Panc1 (cell line): ENCODE measurements around the gene ZNF836. TPM values are rescaled to one million over a fixed set of nuclear protein-coding genes. Genes with fewer than 3 reads are reported as not detected.
"Not testable (repeated sequence)": the region's sequence is repeated elsewhere in the genome, so short reads cannot be mapped to it uniquely, and the experiment has no call there.

Experiments used
- ATAC-seq: fragments of 200-7000 bp; cut with Tn5 transposase; 2 replicates; pipeline ENCODE4 v1.9.1; 2020; ENCODE audit warnings: mild to moderate bottlenecking, moderate library complexity
- BruUV-seq: library from RNA; stranded (reverse); fragments of 400-500 nt; replicated peaks from 2 replicates; lab custom pipeline; 2021; lab: Mats Ljungman, UMichigan
- CTCF ChIA-PET: fragments of 300-600 bp; sonication (Branson Sonifier 250); formaldehyde crosslinking; loops from one replicate; lab custom pipeline; 2022; ENCODE audit warnings: antibody characterized with exemption; lab: Charles Lee
- POLR2A ChIA-PET: fragments of 300-600 bp; sonication (Branson Sonifier 250); formaldehyde crosslinking; loops from one replicate; lab custom pipeline; 2022; ENCODE audit warnings: antibody characterized with exemption; lab: Charles Lee
- DNase-seq: peaks from one replicate; pipeline ENCODE4 v3.0.0-alpha.2; 2010; ENCODE audit warnings: low read depth, low spot score
- H3K27ac ChIP-seq: 2 replicates; pipeline ENCODE4 v1.5.1; 2011; ENCODE audit warnings: mild to moderate bottlenecking, low read length, inconsistent platforms
- H3K27me3 ChIP-seq: fragments of 200-500 bp; sonication (Bioruptor generic); 2 replicates; pipeline ENCODE4 v1.6.0; 2014; ENCODE audit warnings: low read length, inconsistent platforms; ENCODE audit not compliant: control insufficient read depth, insufficient read depth
- H3K36me3 ChIP-seq: fragments of 200-500 bp; sonication (Bioruptor generic); 2 replicates; pipeline ENCODE4 v1.5.1; 2014; ENCODE audit warnings: inconsistent platforms, mild to moderate bottlenecking, low read length, moderate library complexity; ENCODE audit not compliant: control insufficient read depth, insufficient read depth
- H3K4me1 ChIP-seq: 2 replicates; pipeline ENCODE4 v1.5.1; 2011; ENCODE audit warnings: inconsistent platforms, mild to moderate bottlenecking, low read length, moderate library complexity; ENCODE audit not compliant: control insufficient read depth, insufficient read depth
- H3K4me3 ChIP-seq, 2 experiments: 2 replicates each; pipeline ENCODE4 v1.5.1; 2011 to 2012; ENCODE audit warnings: low read depth in 2 of 2, low read length in 2 of 2, mild to moderate bottlenecking in 2 of 2, inconsistent platforms in 1 of 2, moderate library complexity in 1 of 2
- H3K9me3 ChIP-seq: fragments of 200-500 bp; sonication (Bioruptor generic); 2 replicates; pipeline ENCODE4 v1.5.1; 2014; ENCODE audit warnings: low read depth, mild to moderate bottlenecking, inconsistent platforms, low read length, moderate library complexity; ENCODE audit not compliant: control insufficient read depth, insufficient read depth
- CTCF ChIP-seq: fragments of 450-650 bp; IDR thresholded peaks from 2 replicates; pipeline ENCODE4 v1.5.1; 2017; ENCODE audit warnings: mild to moderate bottlenecking
- POLR2AphosphoS5 ChIP-seq: IDR thresholded peaks from 2 replicates; pipeline ENCODE4 v1.6.1; 2012; ENCODE audit warnings: mild to moderate bottlenecking, low read depth, low read length, moderate library complexity
- REST ChIP-seq, 2 experiments: IDR thresholded peaks; 2 replicates each; pipeline ENCODE4 v1.6.1; 2011 to 2012; ENCODE audit warnings: low read depth in 2 of 2, control low read depth in 1 of 2, low read length in 1 of 2, mild to moderate bottlenecking in 1 of 2, moderate library complexity in 1 of 2; ENCODE audit not compliant: insufficient read depth in 1 of 2
- SIN3A ChIP-seq: IDR thresholded peaks from 2 replicates; pipeline ENCODE4 v1.6.1; 2012; ENCODE audit warnings: low read depth, mild to moderate bottlenecking, low read length, moderate library complexity, borderline replicate concordance; ENCODE audit not compliant: insufficient read depth
- TCF7L2 ChIP-seq: IDR thresholded peaks from 2 replicates; pipeline ENCODE4 v1.6.1; 2011; ENCODE audit warnings: mild to moderate bottlenecking, low read depth, low read length, inconsistent platforms
- in situ Hi-C: cut with HindIII; loops from 2 replicates; pipeline ENCODE4 v1.10.0; 2016; ENCODE audit warnings: low sequenced_read_pairs, low pct_unique_long_range_greater_than_20kb
- intact Hi-C: fragments of 100-400 bp; cut with micrococcal nuclease; formaldehyde crosslinking; loops from one replicate; pipeline ENCODE4 v1.10.0; 2022; ENCODE audit not compliant: unreplicated experiment
- total RNA-seq: library from RNA; stranded (reverse); gene quantifications from one replicate; pipeline ENCODE4 v1.2.1, GENCODE V29; 2021; ENCODE audit not compliant: unreplicated experiment

The ZNF836 gene
- total RNA-seq, 1 experiment from 2014 or later: 6.3 TPM

GRCh38 chr19:52211203-52211602, 39.8 kb upstream of the ZNF836 start:
- ATAC-seq: 0 out of 2 replicates have a peak, but pooled peaks have one; percentile 35
- POLR2A ChIA-PET: no interaction called here
- Histone ChIP-seq H3K4me1 (no peaks in the 10 kb centered on the region), H3K27ac (no peak overlapping the region), H3K27me3 (no peaks in the 10 kb centered on the region), H3K4me3 (no peak overlapping the region), H3K36me3 (peaks cover 16% of the 10 kb centered on the region), H3K9me3 (no peaks in the 10 kb centered on the region)
- no peak for DNase-seq
- in situ Hi-C loops (no loop called here), intact Hi-C loops (no loop called here)
- no TSS peak for BruUV-seq
- TF ChIP-seq POLR2AphosphoS5 (no peak), SIN3A (no peak), TCF7L2 (no peak), CTCF (no peak), REST (IDR thresholded peaks at IDR 0.05; ENCODE audit: insufficient read depth in 1 of 2, low read depth in 2 of 2, low read length in 1 of 2) (no peak)
- CTCF ChIA-PET: no interaction called here

- TF ChIP-seq CTCF: no peak
- TF ChIP-seq SIN3A: no peak
- no peak for TF ChIP-seq TCF7L2
- TF ChIP-seq POLR2AphosphoS5: no peak
- TF ChIP-seq REST (IDR thresholded peaks at IDR 0.05; ENCODE audit: insufficient read depth in 1 of 2, low read depth in 2 of 2, low read length in 1 of 2): no peak
Observed at GRCh38 chr19:52206481-52206880, 35.1 kb upstream of the ZNF836 start.

GRCh38 chr19:52200755-52201391, 29.5 kb upstream of the ZNF836 start:
- H3K9me3 ChIP-seq, DNase-seq, H3K27ac ChIP-seq, BruUV-seq, ATAC-seq, H3K27me3 ChIP-seq, CTCF ChIA-PET, H3K4me3 ChIP-seq, intact Hi-C loops, POLR2A ChIA-PET, in situ Hi-C loops, H3K4me1 ChIP-seq: not testable (repeated sequence)
- peaks cover 11% of the 10 kb centered on the region for H3K36me3 ChIP-seq

More at GRCh38 chr19:52206481-52206880, 35.1 kb upstream of the ZNF836 start:
- BruUV-seq: no TSS peak
- ChIA-PET CTCF (no interaction called here), POLR2A (no interaction called here)
- Histone ChIP-seq H3K27ac (no peak overlapping the region), H3K4me1 (no peaks in the 10 kb centered on the region), H3K36me3 (peaks cover 22% of the 10 kb centered on the region), H3K4me3 (no peak overlapping the region), H3K9me3 (no peaks in the 10 kb centered on the region), H3K27me3 (no peaks in the 10 kb centered on the region)
- DNase-seq (no peak), ATAC-seq (no peak)
- intact Hi-C loops (no loop called here), in situ Hi-C loops (no loop called here)
